ENCODE results near the gene LONP2. TPM values are rescaled to one million over a fixed set of nuclear protein-coding genes. Genes with fewer than 3 reads are reported as not detected.

The LONP2 gene
- total and polyA plus RNA-seq, 2 experiments from 2014 or later, result 12.4 to 25.2 TPM

DNA sequence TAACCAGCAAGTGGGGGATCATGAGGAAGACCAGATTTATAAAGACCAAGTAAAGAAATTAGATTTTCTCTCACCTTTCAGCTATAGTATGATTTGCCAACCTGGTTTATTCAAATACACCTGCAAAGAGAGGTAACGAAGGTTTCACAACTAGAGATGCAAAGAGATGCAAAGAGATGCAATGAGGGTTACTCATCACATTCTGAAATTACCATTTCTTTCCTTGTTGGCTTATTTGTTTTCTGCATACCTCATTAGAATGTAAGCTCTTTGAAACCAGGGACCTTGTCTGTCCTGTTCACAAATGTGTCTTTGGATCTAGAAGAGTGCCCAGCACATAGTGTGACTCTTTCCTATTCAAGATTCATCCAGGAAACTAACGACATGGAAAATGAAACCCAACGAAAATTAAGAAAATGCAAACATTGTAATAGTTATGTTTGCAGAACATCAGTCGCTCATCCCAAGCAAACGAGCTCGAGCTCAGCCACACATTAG is 9.0 kb upstream of the LONP2 start (continued):
- TF ChIP-seq NANOG (IDR thresholded peaks at IDR 0.05; ENCODE audit: borderline replicate concordance), result no peak
- no peak for TF ChIP-seq JUNB (IDR thresholded peaks at IDR 0.05; ENCODE audit: unreplicated experiment)
- TF ChIP-seq, protein P1, sequence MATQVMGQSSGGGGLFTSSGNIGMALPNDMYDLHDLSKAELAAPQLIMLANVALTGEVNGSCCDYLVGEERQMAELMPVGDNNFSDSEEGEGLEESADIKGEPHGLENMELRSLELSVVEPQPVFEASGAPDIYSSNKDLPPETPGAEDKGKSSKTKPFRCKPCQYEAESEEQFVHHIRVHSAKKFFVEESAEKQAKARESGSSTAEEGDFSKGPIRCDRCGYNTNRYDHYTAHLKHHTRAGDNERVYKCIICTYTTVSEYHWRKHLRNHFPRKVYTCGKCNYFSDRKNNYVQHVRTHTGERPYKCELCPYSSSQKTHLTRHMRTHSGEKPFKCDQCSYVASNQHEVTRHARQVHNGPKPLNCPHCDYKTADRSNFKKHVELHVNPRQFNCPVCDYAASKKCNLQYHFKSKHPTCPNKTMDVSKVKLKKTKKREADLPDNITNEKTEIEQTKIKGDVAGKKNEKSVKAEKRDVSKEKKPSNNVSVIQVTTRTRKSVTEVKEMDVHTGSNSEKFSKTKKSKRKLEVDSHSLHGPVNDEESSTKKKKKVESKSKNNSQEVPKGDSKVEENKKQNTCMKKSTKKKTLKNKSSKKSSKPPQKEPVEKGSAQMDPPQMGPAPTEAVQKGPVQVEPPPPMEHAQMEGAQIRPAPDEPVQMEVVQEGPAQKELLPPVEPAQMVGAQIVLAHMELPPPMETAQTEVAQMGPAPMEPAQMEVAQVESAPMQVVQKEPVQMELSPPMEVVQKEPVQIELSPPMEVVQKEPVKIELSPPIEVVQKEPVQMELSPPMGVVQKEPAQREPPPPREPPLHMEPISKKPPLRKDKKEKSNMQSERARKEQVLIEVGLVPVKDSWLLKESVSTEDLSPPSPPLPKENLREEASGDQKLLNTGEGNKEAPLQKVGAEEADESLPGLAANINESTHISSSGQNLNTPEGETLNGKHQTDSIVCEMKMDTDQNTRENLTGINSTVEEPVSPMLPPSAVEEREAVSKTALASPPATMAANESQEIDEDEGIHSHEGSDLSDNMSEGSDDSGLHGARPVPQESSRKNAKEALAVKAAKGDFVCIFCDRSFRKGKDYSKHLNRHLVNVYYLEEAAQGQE (IDR thresholded peaks at IDR 0.05; ENCODE audit: unreplicated experiment), result no peak
- TF ChIP-seq ZNF114 (CRISPR knock-in tag; IDR thresholded peaks at IDR 0.05), result no peak
- no peak for TF ChIP-seq EZH2 (IDR thresholded peaks at IDR 0.05; ENCODE audit: low read depth, unreplicated experiment)
- TF ChIP-seq, protein P2, sequence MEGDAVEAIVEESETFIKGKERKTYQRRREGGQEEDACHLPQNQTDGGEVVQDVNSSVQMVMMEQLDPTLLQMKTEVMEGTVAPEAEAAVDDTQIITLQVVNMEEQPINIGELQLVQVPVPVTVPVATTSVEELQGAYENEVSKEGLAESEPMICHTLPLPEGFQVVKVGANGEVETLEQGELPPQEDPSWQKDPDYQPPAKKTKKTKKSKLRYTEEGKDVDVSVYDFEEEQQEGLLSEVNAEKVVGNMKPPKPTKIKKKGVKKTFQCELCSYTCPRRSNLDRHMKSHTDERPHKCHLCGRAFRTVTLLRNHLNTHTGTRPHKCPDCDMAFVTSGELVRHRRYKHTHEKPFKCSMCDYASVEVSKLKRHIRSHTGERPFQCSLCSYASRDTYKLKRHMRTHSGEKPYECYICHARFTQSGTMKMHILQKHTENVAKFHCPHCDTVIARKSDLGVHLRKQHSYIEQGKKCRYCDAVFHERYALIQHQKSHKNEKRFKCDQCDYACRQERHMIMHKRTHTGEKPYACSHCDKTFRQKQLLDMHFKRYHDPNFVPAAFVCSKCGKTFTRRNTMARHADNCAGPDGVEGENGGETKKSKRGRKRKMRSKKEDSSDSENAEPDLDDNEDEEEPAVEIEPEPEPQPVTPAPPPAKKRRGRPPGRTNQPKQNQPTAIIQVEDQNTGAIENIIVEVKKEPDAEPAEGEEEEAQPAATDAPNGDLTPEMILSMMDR (conservative IDR thresholded peaks at IDR 0.05; ENCODE audit: low read depth in 2 of 2), result no peak
- TF ChIP-seq, protein P3, sequence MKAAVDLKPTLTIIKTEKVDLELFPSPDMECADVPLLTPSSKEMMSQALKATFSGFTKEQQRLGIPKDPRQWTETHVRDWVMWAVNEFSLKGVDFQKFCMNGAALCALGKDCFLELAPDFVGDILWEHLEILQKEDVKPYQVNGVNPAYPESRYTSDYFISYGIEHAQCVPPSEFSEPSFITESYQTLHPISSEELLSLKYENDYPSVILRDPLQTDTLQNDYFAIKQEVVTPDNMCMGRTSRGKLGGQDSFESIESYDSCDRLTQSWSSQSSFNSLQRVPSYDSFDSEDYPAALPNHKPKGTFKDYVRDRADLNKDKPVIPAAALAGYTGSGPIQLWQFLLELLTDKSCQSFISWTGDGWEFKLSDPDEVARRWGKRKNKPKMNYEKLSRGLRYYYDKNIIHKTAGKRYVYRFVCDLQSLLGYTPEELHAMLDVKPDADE (IDR thresholded peaks at IDR 0.05), result no peak
- no peak for TF ChIP-seq ZNF331 (CRISPR knock-in tag; IDR thresholded peaks at IDR 0.05; ENCODE audit: low read depth)
- no peak for TF ChIP-seq STAT1 (IDR thresholded peaks at IDR 0.05; ENCODE audit: unreplicated experiment)

DNA sequence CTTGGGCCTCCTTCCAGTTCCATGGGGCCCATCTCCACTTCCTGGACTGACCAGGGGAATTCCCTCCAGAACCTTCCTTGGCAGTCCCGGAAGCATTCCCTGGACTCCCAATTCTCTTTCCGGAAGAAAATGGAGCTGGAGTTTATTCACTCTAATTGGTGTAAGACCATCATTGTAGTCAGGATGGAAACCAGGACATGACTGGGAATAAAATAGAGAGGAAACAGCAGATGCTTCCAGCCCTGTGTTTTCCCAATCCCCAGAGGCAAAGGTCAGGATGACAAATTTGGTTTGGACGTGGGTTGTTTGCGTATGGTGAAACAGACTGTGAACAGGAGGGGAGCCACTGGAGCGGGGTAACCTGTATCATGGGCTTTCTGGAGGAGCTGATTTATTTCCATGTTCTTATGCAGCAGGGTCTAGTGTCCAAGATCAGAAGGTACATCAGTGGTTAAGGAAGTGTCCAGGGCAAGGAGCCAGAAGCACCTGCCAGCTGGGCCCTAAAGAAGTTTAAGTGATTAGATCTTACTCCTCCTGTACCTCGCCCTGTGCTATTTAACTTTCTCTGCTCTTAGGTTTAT is 8.5 kb upstream of the LONP2 start:
- no peak for ATAC-seq
- Histone ChIP-seq H3K4me1 (ENCODE audit: insufficient read depth) (no peaks in the 10 kb centered on the region), H3K9me2 (ENCODE audit: insufficient read depth) (peaks cover 9% of the 10 kb centered on the region; the same call in 1 of the 2 replicates), H3K79me2 (replicated peaks; ENCODE audit: insufficient read depth) (no peaks in the 10 kb centered on the region), H3K27ac (ENCODE audit: low read depth) (no peak overlapping the region), H3K4me3 (no peak overlapping the region), H3K27me3 (ENCODE audit: insufficient read depth) (no peaks in the 10 kb centered on the region), H3F3A (replicated peaks; ENCODE audit: low read depth) (no peaks in the 10 kb centered on the region), H4K20me1 (replicated peaks; ENCODE audit: insufficient read depth) (no peaks in the 10 kb centered on the region), H2AFZ (peak overlapping the region; percentile 52; the same call in 1 of the 2 replicates), H3K4me2 (no peak overlapping the region), H3K36me3 (ENCODE audit: insufficient read depth) (no peaks in the 10 kb centered on the region)
- Mint-ChIP-seq H3K27ac (no peak overlapping the region), H3K4me1 (peaks cover 6% of the 10 kb centered on the region; the same call in 2 of the 3 replicates), H3K27me3 (ENCODE audit: insufficient read depth, low read depth, poor library complexity) (no peaks in the 10 kb centered on the region), H3K9me3 (peaks cover 10% of the 10 kb centered on the region), H3K4me3 (no peak overlapping the region), H3K36me3 (ENCODE audit: low read depth) (peaks cover 5% of the 10 kb centered on the region; the same call in 2 of the 3 replicates)
- no peak for DNase-seq (ENCODE audit: low spot score)
- TF ChIP-seq, protein P1 (IDR thresholded peaks at IDR 0.05; ENCODE audit: unreplicated experiment), result no peak
- TF ChIP-seq CREB1 (CRISPR knock-in tag; IDR thresholded peaks at IDR 0.05; ENCODE audit: low read depth), result no peak
- no peak for TF ChIP-seq STAT1 (IDR thresholded peaks at IDR 0.05; ENCODE audit: unreplicated experiment)
- TF ChIP-seq, protein P3 (IDR thresholded peaks at IDR 0.05), result no peak
- no peak for TF ChIP-seq NANOG (IDR thresholded peaks at IDR 0.05; ENCODE audit: borderline replicate concordance)
- TF ChIP-seq JUNB (IDR thresholded peaks at IDR 0.05; ENCODE audit: unreplicated experiment), result no peak
- no peak for TF ChIP-seq EZH2 (IDR thresholded peaks at IDR 0.05; ENCODE audit: low read depth, unreplicated experiment)
- no peak for TF ChIP-seq POLR2AphosphoS5 (IDR thresholded peaks at IDR 0.05; ENCODE audit: low read depth)
- TF ChIP-seq ZNF331 (CRISPR knock-in tag; IDR thresholded peaks at IDR 0.05; ENCODE audit: low read depth), result no peak

All from GM23338 (cell line).